ENCODE results near the gene MX2. TPM values are rescaled to one million over a fixed set of nuclear protein-coding genes. Genes with fewer than 3 reads are reported as not detected.

The MX2 gene
- total RNA-seq, 4 donors from 2014 or later = 6.7 to 17.5 (median 9.5) TPM

DNA sequence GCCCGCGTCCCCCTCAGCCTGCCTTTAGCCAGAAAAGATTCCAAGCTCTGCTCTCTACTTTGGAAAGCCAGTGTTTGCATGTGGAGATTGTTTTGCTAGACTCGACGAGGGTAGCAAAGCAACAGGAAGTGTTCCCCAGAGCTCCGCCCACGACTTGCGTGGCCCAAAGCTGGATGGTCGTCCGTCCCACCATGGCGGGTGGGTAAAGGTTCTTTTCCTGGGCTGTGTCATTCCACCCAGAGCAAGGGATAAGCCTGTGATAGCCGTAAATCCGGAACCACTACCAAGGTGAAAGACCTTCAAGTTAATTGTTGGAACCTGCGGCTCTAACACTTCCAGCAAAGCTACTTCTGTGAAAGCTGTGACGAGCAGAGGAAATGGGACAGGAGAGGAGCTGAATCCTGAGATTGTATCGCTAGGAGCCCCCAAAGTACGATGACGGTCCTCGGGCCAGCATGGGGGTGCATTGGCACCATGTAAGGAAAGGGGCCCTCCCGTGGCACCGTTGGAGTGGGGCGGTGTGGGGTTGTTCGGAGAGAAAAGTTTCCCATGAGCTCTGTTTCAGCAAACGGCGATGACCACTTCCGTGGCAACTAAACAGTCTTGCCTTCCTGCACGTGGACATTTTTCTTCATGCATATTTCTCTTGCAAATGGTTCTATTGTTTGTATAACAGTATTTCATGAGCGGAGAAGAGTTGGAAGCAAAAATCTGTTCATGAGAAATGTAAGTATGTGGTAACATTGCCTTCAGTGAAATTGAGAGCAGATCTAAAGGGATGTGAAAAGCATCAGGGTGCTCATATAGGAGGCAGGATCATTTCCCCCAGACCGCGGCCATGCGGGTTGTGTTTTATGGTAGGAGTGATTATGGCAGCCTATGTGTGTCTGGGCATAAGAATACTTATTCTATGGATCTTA is 8.4 kb downstream of the MX2 start:
- Histone ChIP-seq H3K9me3 (no peaks in the 10 kb centered on the region), H3K4me3 (peak overlapping the region in 3 of 4 donors; percentile 12 to 55 (median 43)), H3K4me1 (peaks cover 0 to 33% (median 18%) of the 10 kb centered on the region in 4 donors), H3K27ac (peak overlapping the region in 2 of 4 donors; percentile 75 to 78), H3K36me3 (no peaks in the 10 kb centered on the region), H3K27me3 (no peaks in the 10 kb centered on the region)
- DNase-seq (ENCODE audit: low spot score in 2 of 2) = no peak
- TF ChIP-seq EP300 (IDR thresholded peaks at IDR 0.05) (no peak), POLR2A (IDR thresholded peaks at IDR 0.05) (no peak)
- TF ChIP-seq, protein P1, sequence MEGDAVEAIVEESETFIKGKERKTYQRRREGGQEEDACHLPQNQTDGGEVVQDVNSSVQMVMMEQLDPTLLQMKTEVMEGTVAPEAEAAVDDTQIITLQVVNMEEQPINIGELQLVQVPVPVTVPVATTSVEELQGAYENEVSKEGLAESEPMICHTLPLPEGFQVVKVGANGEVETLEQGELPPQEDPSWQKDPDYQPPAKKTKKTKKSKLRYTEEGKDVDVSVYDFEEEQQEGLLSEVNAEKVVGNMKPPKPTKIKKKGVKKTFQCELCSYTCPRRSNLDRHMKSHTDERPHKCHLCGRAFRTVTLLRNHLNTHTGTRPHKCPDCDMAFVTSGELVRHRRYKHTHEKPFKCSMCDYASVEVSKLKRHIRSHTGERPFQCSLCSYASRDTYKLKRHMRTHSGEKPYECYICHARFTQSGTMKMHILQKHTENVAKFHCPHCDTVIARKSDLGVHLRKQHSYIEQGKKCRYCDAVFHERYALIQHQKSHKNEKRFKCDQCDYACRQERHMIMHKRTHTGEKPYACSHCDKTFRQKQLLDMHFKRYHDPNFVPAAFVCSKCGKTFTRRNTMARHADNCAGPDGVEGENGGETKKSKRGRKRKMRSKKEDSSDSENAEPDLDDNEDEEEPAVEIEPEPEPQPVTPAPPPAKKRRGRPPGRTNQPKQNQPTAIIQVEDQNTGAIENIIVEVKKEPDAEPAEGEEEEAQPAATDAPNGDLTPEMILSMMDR (IDR thresholded peaks at IDR 0.05) = no peak
- WGBS, 2 donors = 86% methylated on average over 26 to 27 of the region's 30 CpGs

DNA sequence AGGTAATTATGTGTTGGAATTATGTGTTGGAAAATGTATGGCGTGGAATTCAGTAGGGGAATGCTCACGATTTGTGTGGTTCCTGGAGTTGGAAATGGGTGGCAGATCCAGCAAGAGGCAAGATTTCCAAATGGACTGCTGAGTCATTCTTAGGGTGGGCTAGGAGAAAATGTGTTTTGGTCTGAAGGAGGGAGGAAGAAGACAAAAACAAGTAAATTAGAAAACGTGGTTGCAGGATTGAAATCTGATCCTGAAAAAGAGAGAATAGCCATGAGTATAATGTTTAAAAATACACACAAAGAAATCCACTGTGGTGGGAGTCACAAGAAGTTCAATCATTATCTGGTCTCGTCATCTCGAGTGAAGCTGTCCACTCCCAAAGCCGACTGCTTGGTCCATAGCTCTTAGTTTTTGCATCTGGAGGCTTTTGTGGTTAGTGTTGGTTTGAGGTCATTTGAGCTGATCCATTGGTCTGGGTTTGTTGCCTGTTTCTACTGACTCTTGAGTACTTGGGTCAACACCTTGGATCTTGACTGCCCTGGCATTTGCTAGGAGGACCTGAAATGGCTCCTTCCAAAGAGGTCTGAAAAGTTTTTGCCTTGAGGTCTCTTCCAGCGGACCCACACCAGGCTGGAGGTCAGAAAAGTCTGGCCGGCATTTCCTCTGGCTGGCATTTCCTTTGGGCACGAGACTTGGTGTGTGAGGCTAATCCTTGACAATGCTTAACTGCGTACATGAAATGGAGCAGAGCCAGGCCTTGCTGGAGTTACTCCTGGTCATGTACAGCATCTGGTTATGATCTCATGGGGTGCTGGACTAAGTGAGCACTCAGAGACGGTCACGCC is 9.2 kb downstream of the MX2 start:
- no peak for DNase-seq (ENCODE audit: low spot score in 2 of 2)
- Histone ChIP-seq H3K4me1 (peaks cover 0 to 33% (median 18%) of the 10 kb centered on the region in 4 donors), H3K27ac (peak overlapping the region in 1 of 4 donors; percentile 27), H3K36me3 (no peaks in the 10 kb centered on the region), H3K4me3 (no peak overlapping the region), H3K9me3 (no peaks in the 10 kb centered on the region), H3K27me3 (no peaks in the 10 kb centered on the region)
- TF ChIP-seq, protein P1 (IDR thresholded peaks at IDR 0.05) = no peak
- TF ChIP-seq POLR2A (IDR thresholded peaks at IDR 0.05) (no peak), EP300 (IDR thresholded peaks at IDR 0.05) (no peak)
- WGBS, 2 donors = 52% methylated on average over 11 to 12 of the region's 12 CpGs

DNA sequence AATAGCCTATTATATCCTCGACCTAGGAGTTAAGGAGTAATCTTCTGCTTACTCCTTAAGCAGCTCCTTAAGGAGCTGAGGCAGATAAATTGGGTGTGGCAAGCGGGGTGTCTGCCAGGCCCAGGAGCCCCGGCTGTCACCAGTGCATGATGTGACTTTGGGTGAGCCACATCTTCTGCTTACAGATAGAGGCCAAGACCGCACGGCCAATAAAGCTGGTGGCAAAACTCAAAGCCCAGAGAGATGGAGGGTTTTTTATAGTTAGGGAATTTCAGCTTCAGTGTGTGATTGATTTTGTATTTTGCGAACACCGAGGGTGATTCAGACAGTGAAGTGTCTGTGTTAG is 9.8 kb downstream of the MX2 start:
- no peak for DNase-seq (ENCODE audit: low spot score in 2 of 2)
- Histone ChIP-seq H3K27ac (no peak overlapping the region), H3K4me1 (peaks cover 0 to 33% (median 18%) of the 10 kb centered on the region in 4 donors), H3K27me3 (no peaks in the 10 kb centered on the region), H3K36me3 (no peaks in the 10 kb centered on the region), H3K4me3 (no peak overlapping the region), H3K9me3 (no peaks in the 10 kb centered on the region)
- 90 to 92% methylated on average over 7 of the region's 7 CpGs for WGBS, 2 donors
- TF ChIP-seq EP300 (IDR thresholded peaks at IDR 0.05) = no peak

DNA sequence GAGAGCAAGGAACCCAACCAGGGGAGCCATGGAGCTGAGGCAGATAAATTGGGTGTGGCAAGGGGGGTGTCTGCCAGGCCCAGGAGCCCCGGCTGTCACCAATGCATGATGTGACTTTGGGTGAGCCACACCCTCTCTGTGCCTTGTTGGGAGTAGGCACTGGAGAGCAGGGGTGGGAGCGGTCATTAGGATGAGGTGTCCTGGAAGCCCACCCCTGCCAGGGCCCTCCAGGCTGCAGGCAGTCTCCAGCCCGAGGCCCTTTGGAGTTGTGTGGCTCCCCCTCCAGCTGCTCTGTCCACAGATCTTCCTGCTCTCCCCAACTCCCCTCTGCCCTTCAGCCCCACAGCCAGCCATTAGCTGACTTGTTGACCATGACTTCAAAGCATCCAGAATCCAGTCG is 11.4 kb downstream of the MX2 start:
- Histone ChIP-seq H3K36me3 (peaks cover 0 to 14% (median 0%) of the 10 kb centered on the region in 3 donors), H3K27ac (no peak overlapping the region), H3K4me3 (no peak overlapping the region), H3K9me3 (no peaks in the 10 kb centered on the region), H3K4me1 (peaks cover 0 to 29% (median 17%) of the 10 kb centered on the region in 4 donors), H3K27me3 (no peaks in the 10 kb centered on the region)
- WGBS, 2 donors = 72 to 74% methylated on average over 4 of the region's 4 CpGs
- DNase-seq (ENCODE audit: low spot score in 2 of 2) = no peak
- TF ChIP-seq EP300 (IDR thresholded peaks at IDR 0.05) = no peak
- TF ChIP-seq POLR2A (IDR thresholded peaks at IDR 0.05) = no peak
- TF ChIP-seq, protein P1 (IDR thresholded peaks at IDR 0.05) = no peak

DNA sequence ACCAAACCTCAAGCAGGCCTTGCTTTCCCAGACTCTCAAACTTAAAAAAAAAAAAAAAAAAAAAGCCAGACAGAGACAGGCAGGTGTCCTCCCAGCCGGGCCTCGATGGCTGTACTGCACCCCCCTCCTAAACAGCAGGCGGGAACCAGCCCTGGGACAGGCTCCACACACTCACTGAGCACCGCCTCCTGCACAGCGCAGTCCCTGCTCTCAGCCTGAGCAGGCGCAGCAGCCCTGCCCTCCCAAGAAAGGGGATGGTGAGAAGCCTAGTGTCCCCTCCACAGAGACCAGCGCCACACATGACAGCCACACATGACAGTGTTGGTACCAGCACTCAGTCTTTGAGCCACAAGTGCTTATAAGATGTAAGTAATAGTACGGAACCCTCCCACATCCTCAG is 11.9 kb downstream of the MX2 start:
- DNase-seq (ENCODE audit: low spot score in 2 of 2) = no peak
- Histone ChIP-seq H3K27me3 (no peaks in the 10 kb centered on the region), H3K36me3 (peaks cover 0 to 19% (median 0%) of the 10 kb centered on the region in 3 donors), H3K9me3 (no peaks in the 10 kb centered on the region), H3K27ac (no peak overlapping the region), H3K4me3 (no peak overlapping the region), H3K4me1 (peaks cover 0 to 24% (median 13%) of the 10 kb centered on the region in 4 donors)
- 78 to 86% methylated on average over 6 to 8 of the region's 8 CpGs for WGBS, 2 donors
- TF ChIP-seq, protein P1 (IDR thresholded peaks at IDR 0.05) = no peak
- TF ChIP-seq EP300 (IDR thresholded peaks at IDR 0.05) = no peak
- no peak for TF ChIP-seq POLR2A (IDR thresholded peaks at IDR 0.05)

Measured in tibial nerve (tissue), 4 donors.